DMS114 treated with DMSO at 0.1 percent for 48 hours (cell line): ENCODE data around the gene SLC16A12.
"Not testable (repeated sequence)": the region's sequence is repeated elsewhere in the genome, so short reads cannot be mapped to it uniquely, and the experiment has no call there.

Experiments used
- DNase-seq: peaks from one replicate; lab custom pipeline; 2025; ENCODE audit not compliant: unreplicated experiment; lab: John Stamatoyannopoulos, UW

SLC16A12 gene

DNA sequence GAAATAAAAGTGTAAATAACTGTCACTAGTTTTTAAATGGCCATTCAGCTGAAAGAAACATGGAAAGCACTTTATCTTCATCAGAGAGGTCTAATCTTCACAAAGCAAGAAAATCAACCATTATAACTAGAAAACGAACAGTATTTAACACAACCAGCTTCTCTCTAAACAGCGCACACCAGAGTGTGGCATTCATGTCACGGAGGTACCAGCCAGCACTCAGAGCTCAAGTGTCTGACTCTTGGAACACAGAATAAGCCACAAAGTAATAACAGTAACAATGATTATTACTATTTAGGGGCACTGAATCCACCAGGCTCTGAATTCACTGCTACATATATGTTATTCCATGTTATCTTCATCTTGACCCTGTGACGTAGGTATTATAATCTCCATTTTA is 60.9 kb downstream of the SLC16A12 start:
- no peak for DNase-seq

DNA sequence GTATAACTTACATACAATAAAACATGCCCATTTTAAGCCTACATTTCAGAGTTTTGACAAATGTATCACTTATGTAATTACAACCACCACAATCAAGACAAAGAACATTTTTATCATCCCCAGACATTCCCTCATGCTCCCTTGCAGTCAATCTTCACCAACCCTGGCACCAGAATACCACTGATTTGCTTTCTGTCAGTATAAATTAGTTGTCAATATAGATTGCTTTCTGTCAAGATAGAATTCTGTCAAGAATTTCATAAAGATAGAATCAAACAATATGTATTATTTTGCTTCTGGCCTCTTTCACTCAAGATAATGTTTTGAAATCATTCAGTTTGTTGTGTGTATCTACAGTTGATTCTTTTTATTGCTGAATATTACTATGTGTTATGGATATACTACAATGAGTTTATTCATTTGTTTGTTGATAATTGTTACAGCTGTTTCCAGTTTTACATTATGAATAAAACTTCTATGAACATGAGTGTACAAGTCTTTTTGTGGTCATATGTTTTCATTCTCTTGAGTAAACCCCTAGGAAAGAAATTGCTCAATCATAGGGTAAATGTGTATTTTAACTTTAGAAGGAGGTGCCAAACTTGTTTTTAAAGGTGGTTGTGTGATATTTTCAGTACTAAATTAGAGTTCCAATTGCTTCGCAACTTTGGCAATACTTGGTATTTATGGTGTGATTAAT is 64.1 kb downstream of the SLC16A12 start:
- DNase-seq = no peak

DNA sequence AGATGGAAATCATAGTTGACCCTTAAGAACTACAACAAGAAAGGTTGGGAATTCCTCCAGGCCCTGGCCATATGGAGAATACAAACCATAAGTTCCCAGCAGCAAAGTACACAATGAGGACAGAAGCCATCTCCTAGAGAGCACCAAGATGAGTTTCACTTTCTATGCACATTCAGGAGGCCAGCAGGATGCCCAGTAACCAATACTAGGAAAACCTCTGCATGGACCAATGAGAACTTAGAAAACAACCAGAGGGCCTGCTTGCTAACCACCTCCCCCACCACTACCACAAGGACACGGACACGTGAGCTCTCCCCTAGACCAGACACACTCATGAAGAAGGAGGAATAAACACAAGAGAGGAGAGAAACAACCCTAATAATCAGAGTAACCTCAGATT is 64.8 kb downstream of the SLC16A12 start:
- DNase-seq = no peak

DNA sequence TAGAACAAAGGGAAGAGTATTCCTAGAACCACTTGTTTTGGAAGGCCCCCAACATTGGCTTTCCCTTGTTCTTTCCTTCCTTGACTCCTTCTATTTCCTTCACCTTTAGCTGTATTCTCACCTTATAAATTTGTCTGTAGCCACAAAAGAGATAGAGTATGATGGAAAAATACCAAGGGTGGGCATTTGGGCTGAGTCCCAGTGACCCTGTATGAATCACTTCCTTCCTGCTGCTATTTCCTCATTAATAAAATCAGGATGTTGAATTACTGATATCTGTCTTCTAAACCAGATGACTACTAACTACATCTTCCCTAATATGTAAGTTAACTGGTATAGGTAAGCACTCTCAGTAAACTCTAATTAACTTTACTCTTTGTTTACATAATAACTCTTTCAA is 65.9 kb downstream of the SLC16A12 start:
- no peak for DNase-seq

DNA sequence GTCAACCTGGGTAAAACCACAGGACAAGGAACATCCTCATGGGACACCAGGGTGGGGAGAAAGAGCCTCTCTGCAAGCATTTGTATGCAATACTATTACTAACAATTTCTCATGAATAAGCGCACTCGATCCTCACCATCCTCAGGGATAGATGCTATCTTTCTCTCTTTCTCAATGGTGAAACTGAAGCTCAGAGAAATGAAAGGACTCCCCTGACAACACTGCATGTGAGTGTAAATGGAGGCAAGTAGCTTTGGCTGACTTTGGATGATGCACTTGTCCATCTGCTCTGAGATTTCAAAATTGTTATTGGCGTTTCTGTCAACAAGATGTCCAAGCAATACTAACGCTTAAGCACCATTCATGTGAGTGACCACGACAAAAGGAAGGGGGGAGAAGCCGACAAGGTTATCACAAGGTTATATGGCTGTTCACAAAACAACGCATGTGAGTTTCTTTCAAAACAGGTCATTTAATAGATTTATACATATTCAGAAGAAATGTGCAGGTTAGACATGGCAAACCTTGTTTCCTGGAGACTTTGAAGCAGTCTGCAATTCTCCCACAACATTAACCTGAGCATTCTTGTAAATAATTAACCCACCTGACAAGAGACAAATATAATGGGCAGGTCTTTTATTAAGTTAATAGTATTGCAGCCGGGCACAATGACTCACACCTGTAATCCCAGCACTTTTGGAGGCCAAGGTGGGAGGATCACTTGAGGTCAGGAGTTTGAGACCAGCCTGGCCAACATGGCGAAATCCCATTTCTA is 67.0 kb downstream of the SLC16A12 start:
- DNase-seq = no peak

DNA sequence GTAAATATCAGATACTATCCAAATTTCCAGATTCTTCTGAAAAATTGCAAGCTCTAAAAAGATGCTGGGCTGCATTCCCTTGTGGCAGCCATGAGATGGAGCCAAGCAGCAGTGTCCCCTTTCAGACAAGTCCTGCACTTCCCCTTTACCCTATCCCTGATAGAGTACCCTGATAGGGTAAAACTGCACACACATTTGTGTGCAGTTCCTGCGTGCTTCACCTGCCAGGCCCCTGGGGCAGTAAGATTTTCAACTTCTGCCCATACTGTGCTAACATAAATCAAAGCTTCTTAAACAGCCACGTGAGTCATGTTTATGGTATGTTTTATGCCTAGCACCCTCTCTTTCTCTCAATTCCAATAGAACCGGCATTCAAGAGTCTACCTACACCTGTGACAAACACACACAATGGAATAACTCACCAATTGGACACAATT is 68.8 kb downstream of the SLC16A12 start:
- no peak for DNase-seq

DNA sequence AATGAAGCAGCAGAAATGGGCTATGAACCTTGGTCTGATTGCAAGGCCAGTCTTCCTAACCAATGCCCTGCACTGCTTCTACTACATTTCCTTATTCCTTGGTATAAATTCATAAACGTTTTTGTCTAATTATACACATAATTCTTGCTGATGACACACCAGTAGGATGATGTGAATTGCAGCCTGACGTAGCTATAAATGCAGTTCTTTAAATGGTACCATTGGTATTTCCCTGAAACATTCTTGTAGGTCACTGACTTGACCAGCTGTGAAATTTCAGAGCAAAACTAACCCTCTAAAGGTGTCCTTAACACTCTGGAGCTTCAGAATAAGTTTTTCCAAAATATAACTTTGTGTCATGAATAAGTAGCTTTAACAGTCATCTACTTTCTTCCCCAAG is 70.2 kb downstream of the SLC16A12 start:
- DNase-seq = no peak

DNA sequence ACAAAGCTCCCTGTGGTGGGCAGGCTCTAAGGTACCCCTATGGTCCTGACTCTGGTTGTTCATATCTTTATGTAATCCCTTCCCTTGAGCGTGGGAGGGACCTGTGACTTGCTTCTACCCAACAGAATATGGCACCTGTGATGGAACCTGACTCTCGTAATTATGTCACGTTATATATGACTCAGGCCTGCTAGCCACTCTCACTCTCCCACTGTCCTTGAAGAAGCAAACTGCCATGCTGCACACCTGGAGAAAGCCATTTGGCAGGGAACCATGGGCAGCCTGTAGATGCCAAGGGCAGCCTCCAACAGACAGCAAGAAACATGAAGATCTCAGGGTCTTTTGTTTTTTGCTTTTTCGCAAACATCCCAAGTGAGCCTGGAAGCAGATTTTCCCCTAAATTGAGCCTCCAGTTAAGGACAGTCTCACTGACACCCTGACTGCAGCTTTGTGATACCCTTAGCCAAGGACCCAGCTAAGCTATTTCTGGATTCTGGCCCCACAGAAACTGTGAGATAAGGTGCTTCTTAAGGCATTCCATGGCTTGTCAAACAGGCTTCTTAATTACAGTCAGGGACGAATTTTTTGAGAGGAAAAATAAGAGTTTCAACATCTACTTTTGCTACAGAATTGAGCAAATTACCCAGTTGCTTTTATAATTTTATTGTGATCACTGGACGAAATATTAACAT is 71.4 kb downstream of the SLC16A12 start:
- DNase-seq = no peak

DNA sequence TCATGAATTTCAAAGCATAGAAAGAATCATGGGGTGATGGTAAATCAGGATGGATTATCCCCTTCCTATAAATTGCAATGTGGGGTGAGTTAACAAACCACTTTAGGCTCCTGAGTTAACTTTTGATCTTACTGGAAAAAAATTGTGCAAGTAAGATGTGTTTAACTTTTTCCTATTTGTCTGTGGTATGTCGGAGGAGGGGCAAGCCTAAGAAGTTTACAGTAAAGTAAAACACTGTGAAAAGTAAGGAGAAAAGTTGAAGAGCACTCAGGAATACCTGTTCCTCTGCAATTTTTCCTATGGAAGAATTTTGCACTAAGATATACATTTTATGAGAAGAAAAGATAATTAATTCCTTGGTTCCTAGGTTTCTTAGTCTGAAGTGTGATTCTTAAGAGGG is 76.6 kb downstream of the SLC16A12 start:
- DNase-seq = no peak

DNA sequence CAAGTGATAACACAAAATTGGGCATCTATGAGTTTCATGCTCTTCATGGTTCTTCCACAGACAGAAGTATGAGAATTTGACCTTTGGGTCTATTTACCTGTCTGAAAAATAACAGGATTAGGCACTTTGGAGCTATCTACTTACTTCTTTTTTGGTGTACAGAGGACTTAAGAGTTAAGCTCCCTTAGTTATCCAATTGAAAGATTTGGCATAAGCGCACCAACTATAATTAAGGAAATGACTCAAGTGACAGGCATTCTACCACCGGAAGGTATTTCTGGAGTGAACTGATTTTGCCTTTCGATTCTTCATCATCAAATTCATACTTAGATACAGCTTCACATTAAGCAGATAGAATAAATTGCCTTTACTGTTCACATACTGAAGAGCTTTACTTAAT is 77.1 kb downstream of the SLC16A12 start:
- no peak for DNase-seq

DNA sequence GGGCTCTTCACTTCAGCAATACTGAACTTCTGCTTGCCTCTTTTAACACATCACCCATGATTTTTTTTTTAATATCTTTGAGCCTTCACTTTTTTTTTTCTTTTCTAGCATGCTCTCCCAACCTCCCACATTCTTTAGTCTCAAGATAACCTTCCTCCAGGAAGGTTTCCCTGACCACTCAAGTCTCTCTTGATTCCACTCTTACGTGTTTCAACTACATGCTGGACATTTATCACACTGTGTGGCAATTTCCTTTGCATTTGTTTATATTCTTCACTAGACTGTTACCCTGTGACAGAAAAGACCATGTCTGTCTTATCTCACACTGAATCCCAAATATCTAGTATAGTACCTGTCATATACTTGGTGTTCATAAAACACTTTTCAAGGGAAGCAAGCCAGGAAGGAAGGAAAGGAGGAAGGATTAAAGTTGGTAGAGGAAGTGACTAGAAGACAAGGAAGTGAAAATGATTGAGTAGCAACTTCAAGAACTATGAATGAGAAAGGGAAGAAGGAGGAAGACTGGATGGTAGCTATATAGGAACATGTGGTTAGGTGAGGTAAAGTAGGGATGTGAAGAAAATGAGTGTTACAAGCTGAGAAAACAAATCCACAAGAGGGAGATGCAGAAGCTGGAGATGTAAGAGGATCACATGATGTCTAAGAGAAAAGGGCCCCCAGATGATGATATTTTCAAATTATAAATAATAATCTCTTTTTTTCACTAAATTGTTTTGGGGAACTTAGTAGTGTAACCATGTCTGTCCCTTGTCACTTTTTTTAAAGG is 80.6 kb downstream of the SLC16A12 start:
- DNase-seq = peak; percentile 4

DNA sequence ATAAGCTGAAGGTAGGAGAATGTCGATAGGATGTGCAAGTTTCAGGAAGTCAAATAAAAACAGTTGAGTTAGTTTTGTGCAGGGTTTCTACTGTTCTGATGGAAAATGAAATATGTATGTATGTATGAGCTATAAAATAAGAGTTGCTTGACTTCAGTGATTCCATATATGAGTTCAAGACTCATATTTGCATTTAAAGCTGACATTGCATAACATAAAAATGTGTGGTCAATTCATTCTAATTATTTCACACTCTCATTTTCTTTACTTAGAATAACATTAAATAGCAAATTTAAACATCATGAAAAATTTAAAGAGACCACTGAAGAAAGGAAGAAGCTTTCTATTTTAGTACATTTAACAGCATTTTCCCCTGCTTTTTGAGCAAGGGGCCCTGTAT is 83.2 kb downstream of the SLC16A12 start:
- no peak for DNase-seq

DNA sequence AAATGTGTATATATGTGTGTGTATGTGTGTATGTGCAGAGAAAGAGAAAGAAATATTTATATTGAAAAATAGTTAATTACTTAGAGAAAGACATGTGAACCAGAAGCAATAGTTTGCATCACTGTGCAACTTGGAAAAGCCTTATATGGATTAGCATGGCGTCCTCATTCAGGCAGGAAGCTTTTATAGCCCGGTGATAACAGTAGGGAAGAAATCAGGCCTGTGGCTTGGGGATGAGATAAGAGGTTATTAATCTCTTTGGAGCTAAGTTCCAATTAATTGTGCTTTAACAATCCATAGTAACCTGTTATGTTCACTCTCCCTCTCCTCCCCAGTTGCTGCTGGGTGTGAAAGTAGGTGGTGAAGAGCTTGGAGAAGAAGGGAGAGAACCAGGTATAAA is 84.5 kb downstream of the SLC16A12 start:
- DNase-seq = no peak

DNA sequence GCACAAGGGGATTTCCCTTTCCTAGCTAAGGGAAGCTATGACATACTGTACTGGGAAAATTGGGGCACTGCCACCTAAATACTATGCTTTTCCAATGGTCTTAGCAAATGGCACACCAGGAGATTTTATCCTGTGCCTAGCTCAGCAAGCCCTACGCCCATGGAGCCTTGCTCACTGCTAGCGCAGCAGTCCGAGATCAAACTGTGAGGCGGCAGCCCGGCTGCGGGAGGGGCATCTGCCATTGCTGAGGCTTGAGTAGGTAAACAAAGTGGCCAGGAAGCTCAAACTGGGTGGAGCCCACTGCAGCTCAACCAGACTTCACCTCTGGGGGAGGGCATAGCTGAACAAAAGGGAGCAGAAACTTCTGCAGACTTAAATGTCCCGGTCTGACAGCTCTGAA is 90.6 kb downstream of the SLC16A12 start:
- not testable (repeated sequence) for DNase-seq

DNA sequence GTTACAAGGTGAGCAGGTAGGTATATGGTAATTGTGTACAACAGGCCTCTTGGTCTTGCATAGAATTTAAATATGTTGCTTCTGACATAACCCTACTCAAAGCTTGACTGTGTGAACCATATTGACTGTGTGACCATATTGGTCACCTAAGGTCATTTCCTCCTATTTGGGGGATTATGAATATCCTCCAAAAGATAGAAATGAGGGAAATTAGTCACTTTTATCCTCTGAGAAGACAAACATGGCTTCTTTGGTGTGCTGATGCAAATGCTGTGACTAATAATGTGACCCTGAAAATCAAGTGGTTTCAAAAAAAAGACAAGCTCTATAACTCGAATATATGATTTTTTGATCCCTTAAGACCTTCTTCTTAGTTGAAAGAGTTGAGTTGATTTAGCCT is 93.1 kb downstream of the SLC16A12 start:
- DNase-seq = no peak

DNA sequence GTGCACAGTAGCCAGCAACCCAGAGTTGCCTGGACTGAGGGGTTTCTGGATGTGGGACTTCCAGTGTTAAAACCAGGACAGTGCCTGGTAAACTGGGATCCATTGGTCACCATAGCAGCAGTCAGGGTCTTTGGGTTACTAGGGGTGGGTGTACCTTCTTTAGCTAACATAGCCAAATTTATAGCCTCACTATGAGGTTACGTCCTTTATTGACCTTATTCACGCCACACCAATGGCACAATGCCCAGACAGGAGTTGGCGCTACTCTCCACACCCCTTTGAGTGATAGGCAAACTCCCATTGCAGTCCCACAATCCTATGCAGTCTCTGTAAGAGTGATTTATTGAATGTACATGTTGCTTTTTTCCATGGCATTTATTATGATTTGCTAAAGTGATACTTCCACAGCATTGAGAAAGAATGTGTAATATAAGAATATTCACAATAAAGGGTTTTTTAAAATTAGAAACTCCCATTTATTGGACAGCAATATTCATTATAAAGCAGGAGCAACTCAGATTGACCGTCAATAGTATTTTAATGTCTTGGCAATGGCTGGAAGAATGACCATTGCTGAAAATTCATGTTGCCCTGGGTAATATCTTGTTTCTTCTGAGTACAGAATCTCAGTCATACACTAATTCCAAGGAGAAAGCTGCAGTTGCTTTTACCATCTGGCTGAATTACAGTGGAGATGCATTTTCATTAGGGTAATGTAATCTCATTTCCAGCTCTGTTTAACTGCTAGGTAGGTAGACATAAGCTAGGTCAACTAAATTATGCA is 95.0 kb downstream of the SLC16A12 start:
- DNase-seq = no peak

DNA sequence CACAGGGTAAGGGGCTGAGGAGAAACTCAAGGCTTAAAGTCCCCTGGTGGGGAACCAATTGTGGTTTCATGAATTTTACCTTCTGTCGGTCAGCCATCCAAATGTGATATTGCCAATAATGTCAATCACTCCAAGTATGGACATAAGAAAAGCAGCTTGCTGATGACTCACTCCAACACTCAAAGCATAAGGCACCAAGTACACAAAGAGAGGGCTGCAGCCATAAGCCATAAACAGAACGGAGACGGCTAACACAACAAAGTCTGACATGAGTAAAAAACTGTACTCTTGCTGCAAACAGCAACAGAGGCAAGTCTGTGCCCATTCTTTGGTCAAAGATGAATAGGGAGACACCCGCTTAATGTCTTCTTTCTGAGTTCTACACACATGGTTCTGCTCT is 96.9 kb downstream of the SLC16A12 start:
- DNase-seq = no peak

DNA sequence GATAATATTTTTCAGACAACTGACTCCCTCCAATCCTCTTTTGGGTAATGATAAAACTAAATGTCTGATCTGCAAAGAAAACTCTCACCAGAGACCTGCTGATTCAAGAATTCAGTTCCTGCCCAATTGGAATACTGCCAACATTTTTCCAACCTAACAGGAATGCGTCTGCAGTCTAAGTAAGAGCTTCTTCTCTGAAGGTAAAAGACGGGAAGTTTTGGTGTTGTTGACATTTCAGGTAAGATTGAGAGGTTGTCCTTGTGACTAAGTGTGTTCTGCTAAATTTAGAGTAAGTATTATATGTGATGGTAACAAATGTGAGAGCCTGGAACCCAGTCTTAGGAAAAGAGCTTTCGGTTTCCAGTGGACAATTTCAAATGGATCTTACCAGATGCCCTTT is 103.4 kb downstream of the SLC16A12 start:
- DNase-seq = no peak

DNA sequence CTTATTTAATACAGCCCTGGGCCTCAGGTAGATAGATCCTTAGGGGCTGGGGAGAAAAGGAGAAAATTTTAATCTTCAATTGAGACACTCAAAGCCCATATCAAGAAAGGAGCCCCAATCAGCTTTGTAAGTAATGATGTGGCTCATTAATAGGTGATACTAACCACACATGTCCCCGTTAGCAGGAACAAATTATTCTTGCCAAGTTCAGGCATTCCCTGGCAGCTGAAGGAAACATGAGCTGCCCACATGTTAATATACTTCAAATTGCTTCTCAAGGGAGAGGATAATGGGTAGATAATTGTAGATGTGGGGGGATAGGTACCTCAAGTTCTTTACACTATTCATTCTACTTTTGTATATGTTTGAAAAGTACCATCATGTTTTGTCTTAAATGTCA is 106.5 kb downstream of the SLC16A12 start:
- DNase-seq = no peak

DNA sequence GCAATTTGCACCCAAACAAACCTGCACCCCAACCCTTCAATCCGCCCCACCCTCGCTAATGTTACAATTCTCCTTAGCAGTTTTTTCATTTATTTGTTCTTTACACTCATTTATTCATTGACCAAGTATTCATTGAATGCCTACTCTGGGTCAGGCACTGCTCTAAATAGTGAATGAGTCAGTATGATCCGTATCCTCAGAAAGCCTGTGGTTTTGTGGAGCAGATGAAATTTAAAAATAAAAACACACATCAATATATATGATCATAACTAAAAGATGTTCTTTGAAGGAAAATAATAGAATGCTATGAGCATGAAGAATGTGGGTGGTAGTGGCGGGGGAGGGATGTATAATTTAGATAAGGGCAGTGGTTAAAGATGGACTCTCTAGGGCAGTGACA is 107.8 kb downstream of the SLC16A12 start:
- DNase-seq = no peak
